ENCODE data around the gene TMX2.

TMX2 gene

DNA sequence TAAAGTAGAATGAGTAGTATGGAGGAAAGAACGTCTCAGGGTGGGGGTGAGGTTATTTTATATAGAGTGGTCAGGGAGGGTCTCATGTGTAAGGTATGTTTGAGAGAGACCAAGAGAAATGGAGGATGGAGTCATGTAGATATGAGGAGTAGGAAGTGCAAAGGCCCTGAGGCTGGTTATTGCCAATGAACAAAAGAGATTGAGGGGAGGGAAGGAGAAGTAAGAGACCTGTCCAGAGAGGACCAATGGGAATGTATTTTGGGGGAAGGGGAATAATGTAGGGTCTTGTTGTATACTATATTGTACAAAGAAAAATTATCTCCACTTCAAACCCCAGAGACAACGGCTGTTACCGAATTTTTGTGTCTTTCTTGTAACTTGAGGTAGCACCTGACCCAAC lies 59.0 kb downstream of the TMX2 start:
- Histone ChIP-seq H3K9me3 (ENCODE audit: control insufficient read depth, low read length) (no peaks in the 10 kb centered on the region), H3K4me3 (ENCODE audit: insufficient read depth in 1 of 2, low read depth in 1 of 2, low read length in 2 of 2) (no peak overlapping the region), H4K8ac (ENCODE audit: low read length) (no peak overlapping the region), H3K4me1 (ENCODE audit: control insufficient read depth, insufficient read depth, low read depth, low read length) (peaks cover 4% of the 10 kb centered on the region), H3K18ac (ENCODE audit: low read depth in 1 of 2, low read length in 2 of 2) (no peak overlapping the region), H2AFZ (ENCODE audit: low read depth, low read length) (no peak overlapping the region), H2AK5ac (ENCODE audit: low read length, severe bottlenecking) (no peak overlapping the region), H3K14ac (ENCODE audit: low read length in 2 of 2) (no peak overlapping the region), H3K4ac (ENCODE audit: low read depth in 1 of 2, low read length in 2 of 2) (no peak overlapping the region), H2BK5ac (ENCODE audit: low read depth, low read length, poor library complexity, severe bottlenecking) (no peak overlapping the region), H3K27ac (ENCODE audit: low read length, poor library complexity, severe bottlenecking) (no peak overlapping the region), H3K79me1 (replicated peaks; ENCODE audit: low read length, poor library complexity, severe bottlenecking) (no peaks in the 10 kb centered on the region), H3K27me3 (ENCODE audit: control insufficient read depth in 1 of 2, insufficient read depth in 1 of 2, low read length in 2 of 2) (no peaks in the 10 kb centered on the region), H3K9ac (ENCODE audit: low read length) (no peak overlapping the region), H4K91ac (ENCODE audit: low read length) (no peak overlapping the region), H3K4me2 (ENCODE audit: low read length, poor library complexity, severe bottlenecking) (no peak overlapping the region), H3K36me3 (ENCODE audit: control insufficient read depth in 1 of 2, insufficient read depth in 2 of 2, low read depth in 1 of 2, low read length in 2 of 2) (no peaks in the 10 kb centered on the region), H2BK12ac (ENCODE audit: low read length in 2 of 2) (no peak overlapping the region), H2BK15ac (ENCODE audit: low read depth, poor library complexity, severe bottlenecking) (no peak overlapping the region), H2BK120ac (ENCODE audit: low read depth, low read length) (no peak overlapping the region), H3K23ac (ENCODE audit: low read length in 2 of 2) (no peak overlapping the region)
- 86% methylated on average over 1 of the region's 3 CpGs for WGBS
- no peak for DNase-seq

DNA sequence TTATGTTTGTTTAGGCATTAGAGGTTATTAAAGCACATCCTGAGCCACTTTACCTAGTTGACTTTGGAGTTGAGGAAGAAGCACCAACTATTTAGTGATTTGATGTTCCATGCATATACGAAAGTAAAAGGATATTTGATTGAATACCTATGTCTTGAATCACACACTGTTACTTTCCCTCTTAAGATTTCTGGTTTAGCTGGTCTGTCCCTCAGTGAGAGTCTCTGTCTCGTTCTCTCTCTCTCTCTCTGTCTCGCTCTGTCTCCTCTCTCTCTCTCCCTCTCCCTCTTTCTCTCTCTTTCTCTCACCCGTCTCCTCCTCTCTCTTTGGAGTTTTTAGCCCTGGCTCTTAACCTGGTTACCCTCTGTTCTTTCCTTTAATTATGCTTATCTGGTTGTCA lies 60.2 kb downstream of the TMX2 start:
- 64% methylated on average over 4 of the region's 4 CpGs for WGBS
- H4K8ac ChIP-seq (ENCODE audit: low read length) = no peak overlapping the region
- no peak overlapping the region for H3K23ac ChIP-seq (ENCODE audit: low read length in 2 of 2)
- no peak overlapping the region for H3K18ac ChIP-seq (ENCODE audit: low read depth in 1 of 2, low read length in 2 of 2)
- H3K4me3 ChIP-seq (ENCODE audit: insufficient read depth in 1 of 2, low read depth in 1 of 2, low read length in 2 of 2) = no peak overlapping the region
- H2BK12ac ChIP-seq (ENCODE audit: low read length in 2 of 2) = no peak overlapping the region
- peaks cover 8% of the 10 kb centered on the region for H3K4me1 ChIP-seq (ENCODE audit: control insufficient read depth, insufficient read depth, low read depth, low read length)
- H3K4me2 ChIP-seq (ENCODE audit: low read length, poor library complexity, severe bottlenecking) = no peak overlapping the region
- H3K27me3 ChIP-seq (ENCODE audit: control insufficient read depth in 1 of 2, insufficient read depth in 1 of 2, low read length in 2 of 2) = no peaks in the 10 kb centered on the region
- H2AK5ac ChIP-seq (ENCODE audit: low read length, severe bottlenecking) = no peak overlapping the region
- no peaks in the 10 kb centered on the region for H3K79me1 ChIP-seq (replicated peaks; ENCODE audit: low read length, poor library complexity, severe bottlenecking)
- H2AFZ ChIP-seq (ENCODE audit: low read depth, low read length) = no peak overlapping the region
- H3K4ac ChIP-seq (ENCODE audit: low read depth in 1 of 2, low read length in 2 of 2) = no peak overlapping the region
- H3K9me3 ChIP-seq (ENCODE audit: control insufficient read depth, low read length) = no peaks in the 10 kb centered on the region
- H2BK120ac ChIP-seq (ENCODE audit: low read depth, low read length) = no peak overlapping the region
- DNase-seq = peak; percentile 55
- H3K27ac ChIP-seq (ENCODE audit: low read length, poor library complexity, severe bottlenecking) = no peak overlapping the region
- H2BK5ac ChIP-seq (ENCODE audit: low read depth, low read length, poor library complexity, severe bottlenecking) = no peak overlapping the region
- H3K14ac ChIP-seq (ENCODE audit: low read length in 2 of 2) = no peak overlapping the region
- no peak overlapping the region for H2BK15ac ChIP-seq (ENCODE audit: low read depth, poor library complexity, severe bottlenecking)
- H3K9ac ChIP-seq (ENCODE audit: low read length) = no peak overlapping the region
- H3K36me3 ChIP-seq (ENCODE audit: control insufficient read depth in 1 of 2, insufficient read depth in 2 of 2, low read depth in 1 of 2, low read length in 2 of 2) = no peaks in the 10 kb centered on the region
- H4K91ac ChIP-seq (ENCODE audit: low read length) = no peak overlapping the region

DNA sequence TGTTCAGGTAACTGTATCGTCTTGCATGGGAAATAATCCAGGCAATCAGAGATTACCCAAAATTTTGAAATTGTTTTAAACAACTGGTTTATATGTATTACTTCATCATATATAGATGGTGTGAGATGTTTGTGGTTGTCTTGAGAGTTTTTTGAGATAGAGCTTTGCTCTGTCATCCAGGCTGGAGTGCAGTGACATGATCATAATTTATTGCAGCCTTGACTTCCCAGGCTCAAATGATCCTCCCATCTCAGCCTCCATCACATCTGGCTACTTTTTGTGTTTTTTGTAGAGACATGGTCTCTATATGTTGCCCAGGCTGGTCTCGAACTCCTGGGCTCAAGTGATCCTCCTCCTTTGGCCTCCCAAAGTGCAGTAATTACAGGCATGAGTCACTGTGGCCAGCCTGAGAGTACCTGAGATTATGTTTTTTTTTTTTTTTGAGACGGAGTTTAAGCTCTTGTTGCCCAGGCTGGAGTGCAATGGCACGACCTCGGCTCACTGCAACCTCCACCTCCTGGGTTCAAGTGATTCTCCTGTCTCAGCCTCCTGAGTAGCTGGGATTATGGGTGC lies 60.7 kb downstream of the TMX2 start:
- Histone ChIP-seq H4K8ac (ENCODE audit: low read length) (no peak overlapping the region), H3K9ac (ENCODE audit: low read length) (no peak overlapping the region), H3K27ac (ENCODE audit: low read length, poor library complexity, severe bottlenecking) (peak overlapping the region; percentile 20), H3K4me2 (ENCODE audit: low read length, poor library complexity, severe bottlenecking) (no peak overlapping the region), H2AFZ (ENCODE audit: low read depth, low read length) (no peak overlapping the region), H3K23ac (ENCODE audit: low read length in 2 of 2) (no peak overlapping the region), H2AK5ac (ENCODE audit: low read length, severe bottlenecking) (no peak overlapping the region), H2BK12ac (ENCODE audit: low read length in 2 of 2) (no peak overlapping the region), H2BK120ac (ENCODE audit: low read depth, low read length) (no peak overlapping the region), H3K4ac (ENCODE audit: low read depth in 1 of 2, low read length in 2 of 2) (no peak overlapping the region), H3K18ac (ENCODE audit: low read depth in 1 of 2, low read length in 2 of 2) (peak overlapping the region in 1 of 2 experiments; percentile 33), H3K36me3 (ENCODE audit: control insufficient read depth in 1 of 2, insufficient read depth in 2 of 2, low read depth in 1 of 2, low read length in 2 of 2) (no peaks in the 10 kb centered on the region), H3K4me1 (ENCODE audit: control insufficient read depth, insufficient read depth, low read depth, low read length) (peaks cover 10% of the 10 kb centered on the region), H3K9me3 (ENCODE audit: control insufficient read depth, low read length) (no peaks in the 10 kb centered on the region), H4K91ac (ENCODE audit: low read length) (no peak overlapping the region), H3K79me1 (replicated peaks; ENCODE audit: low read length, poor library complexity, severe bottlenecking) (no peaks in the 10 kb centered on the region), H3K14ac (ENCODE audit: low read length in 2 of 2) (no peak overlapping the region), H3K27me3 (ENCODE audit: control insufficient read depth in 1 of 2, insufficient read depth in 1 of 2, low read length in 2 of 2) (no peaks in the 10 kb centered on the region), H3K4me3 (ENCODE audit: insufficient read depth in 1 of 2, low read depth in 1 of 2, low read length in 2 of 2) (no peak overlapping the region), H2BK5ac (ENCODE audit: low read depth, low read length, poor library complexity, severe bottlenecking) (no peak overlapping the region), H2BK15ac (ENCODE audit: low read depth, poor library complexity, severe bottlenecking) (no peak overlapping the region)
- WGBS = 88% methylated on average over 4 of the region's 5 CpGs
- DNase-seq = peak; percentile 15

DNA sequence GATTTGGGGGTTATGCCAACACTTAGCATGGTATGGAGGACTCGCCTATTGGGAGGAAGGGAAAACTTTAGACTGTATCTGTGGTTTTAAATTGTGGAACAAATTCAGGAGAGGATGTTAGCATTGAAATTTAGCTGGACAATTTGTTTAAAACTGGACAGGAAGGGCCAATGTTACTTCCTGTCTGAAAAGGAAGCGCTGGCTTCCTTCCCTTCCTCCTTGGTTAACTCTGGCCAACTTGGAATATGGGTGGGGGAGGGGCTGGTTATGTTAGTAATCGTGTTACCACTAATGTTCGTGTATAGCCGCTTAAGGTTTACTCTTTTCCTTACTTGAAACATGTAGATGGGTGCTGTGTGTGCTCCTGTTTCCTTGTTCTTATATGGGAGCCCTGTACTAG lies 63.1 kb downstream of the TMX2 start:
- Histone ChIP-seq H2BK12ac (ENCODE audit: low read length in 2 of 2) (peak overlapping the region in 1 of 2 experiments; percentile 47), H3K4me3 (ENCODE audit: insufficient read depth in 1 of 2, low read depth in 1 of 2, low read length in 2 of 2) (peak overlapping the region in 1 of 2 experiments; percentile 27), H3K14ac (ENCODE audit: low read length in 2 of 2) (no peak overlapping the region), H3K9ac (ENCODE audit: low read length) (peak overlapping the region; percentile 15), H3K79me1 (replicated peaks; ENCODE audit: low read length, poor library complexity, severe bottlenecking) (no peaks in the 10 kb centered on the region), H4K91ac (ENCODE audit: low read length) (no peak overlapping the region), H3K36me3 (ENCODE audit: control insufficient read depth in 1 of 2, insufficient read depth in 2 of 2, low read depth in 1 of 2, low read length in 2 of 2) (no peaks in the 10 kb centered on the region), H4K8ac (ENCODE audit: low read length) (no peak overlapping the region), H3K9me3 (ENCODE audit: control insufficient read depth, low read length) (no peaks in the 10 kb centered on the region), H2AFZ (ENCODE audit: low read depth, low read length) (no peak overlapping the region), H3K27me3 (ENCODE audit: control insufficient read depth in 1 of 2, insufficient read depth in 1 of 2, low read length in 2 of 2) (no peaks in the 10 kb centered on the region), H2AK5ac (ENCODE audit: low read length, severe bottlenecking) (peak overlapping the region; percentile 46), H3K4ac (ENCODE audit: low read depth in 1 of 2, low read length in 2 of 2) (peak overlapping the region in 1 of 2 experiments; percentile 47), H2BK5ac (ENCODE audit: low read depth, low read length, poor library complexity, severe bottlenecking) (no peak overlapping the region), H2BK15ac (ENCODE audit: low read depth, poor library complexity, severe bottlenecking) (no peak overlapping the region), H3K23ac (ENCODE audit: low read length in 2 of 2) (no peak overlapping the region), H3K18ac (ENCODE audit: low read depth in 1 of 2, low read length in 2 of 2) (peak overlapping the region in 1 of 2 experiments; percentile 85), H3K27ac (ENCODE audit: low read length, poor library complexity, severe bottlenecking) (peak overlapping the region; percentile 28), H3K4me1 (ENCODE audit: control insufficient read depth, insufficient read depth, low read depth, low read length) (peaks cover 10% of the 10 kb centered on the region), H3K4me2 (ENCODE audit: low read length, poor library complexity, severe bottlenecking) (no peak overlapping the region), H2BK120ac (ENCODE audit: low read depth, low read length) (no peak overlapping the region)
- 51% methylated on average over 5 of the region's 5 CpGs for WGBS
- peak; percentile 29 for DNase-seq

Data from mesenchymal stem cell (in vitro differentiated cells and primary cell).